ENCODE results near the gene LRBA. TPM values are rescaled to one million over a fixed set of nuclear protein-coding genes. Genes with fewer than 3 reads are reported as not detected.

LRBA gene
- total RNA-seq, 4 donors from 2014 or later: 8.5 to 18.0 (median 11.9) TPM

DNA sequence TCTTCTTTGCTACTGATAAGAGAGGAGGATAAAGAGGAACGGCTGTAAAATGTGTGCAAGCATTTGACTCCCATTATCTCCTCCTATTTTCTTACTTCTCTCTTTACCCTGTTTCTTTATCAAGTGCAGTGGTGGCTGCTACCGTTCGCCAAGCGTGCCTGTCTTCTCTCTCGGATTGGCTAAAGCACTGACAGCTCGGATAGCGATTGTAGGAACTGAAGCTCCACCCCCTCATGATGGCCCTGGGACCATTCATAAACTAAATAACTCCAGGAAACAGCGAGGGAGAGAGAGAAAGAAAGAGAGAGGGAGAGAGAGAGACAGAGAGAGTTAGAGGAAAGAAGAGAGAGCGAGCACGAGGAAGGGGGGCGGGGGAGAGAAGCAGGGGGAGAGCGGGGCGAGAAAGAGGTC is 433.4 kb downstream of the LRBA start:
- no peaks in the 10 kb centered on the region for H3K36me3 ChIP-seq
- no peak for DNase-seq
- H3K27me3 ChIP-seq: no peaks in the 10 kb centered on the region
- no peaks in the 10 kb centered on the region for H3K9me3 ChIP-seq
- in situ Hi-C loops (cut with MboI; ENCODE audit: low sequenced_read_pairs in 4 of 4) (no loop called here), intact Hi-C loops (cut with DNase I; ENCODE audit: low total_unique reads) (no loop called here)
- ATAC-seq: no peak
- H3K4me3 ChIP-seq: peak overlapping the region in 1 of 4 donors; percentile 40
- no peak overlapping the region for H3K27ac ChIP-seq
- TF ChIP-seq, protein P1, sequence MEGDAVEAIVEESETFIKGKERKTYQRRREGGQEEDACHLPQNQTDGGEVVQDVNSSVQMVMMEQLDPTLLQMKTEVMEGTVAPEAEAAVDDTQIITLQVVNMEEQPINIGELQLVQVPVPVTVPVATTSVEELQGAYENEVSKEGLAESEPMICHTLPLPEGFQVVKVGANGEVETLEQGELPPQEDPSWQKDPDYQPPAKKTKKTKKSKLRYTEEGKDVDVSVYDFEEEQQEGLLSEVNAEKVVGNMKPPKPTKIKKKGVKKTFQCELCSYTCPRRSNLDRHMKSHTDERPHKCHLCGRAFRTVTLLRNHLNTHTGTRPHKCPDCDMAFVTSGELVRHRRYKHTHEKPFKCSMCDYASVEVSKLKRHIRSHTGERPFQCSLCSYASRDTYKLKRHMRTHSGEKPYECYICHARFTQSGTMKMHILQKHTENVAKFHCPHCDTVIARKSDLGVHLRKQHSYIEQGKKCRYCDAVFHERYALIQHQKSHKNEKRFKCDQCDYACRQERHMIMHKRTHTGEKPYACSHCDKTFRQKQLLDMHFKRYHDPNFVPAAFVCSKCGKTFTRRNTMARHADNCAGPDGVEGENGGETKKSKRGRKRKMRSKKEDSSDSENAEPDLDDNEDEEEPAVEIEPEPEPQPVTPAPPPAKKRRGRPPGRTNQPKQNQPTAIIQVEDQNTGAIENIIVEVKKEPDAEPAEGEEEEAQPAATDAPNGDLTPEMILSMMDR (IDR thresholded peaks at IDR 0.05 in 4 of 5, conservative IDR thresholded peaks at IDR 0.05 in 1 of 5): no peak
- TF ChIP-seq POLR2A (IDR thresholded peaks at IDR 0.05): no peak
- peaks cover 0 to 3% of the 10 kb centered on the region in 2 donors for H3K4me1 ChIP-seq

DNA sequence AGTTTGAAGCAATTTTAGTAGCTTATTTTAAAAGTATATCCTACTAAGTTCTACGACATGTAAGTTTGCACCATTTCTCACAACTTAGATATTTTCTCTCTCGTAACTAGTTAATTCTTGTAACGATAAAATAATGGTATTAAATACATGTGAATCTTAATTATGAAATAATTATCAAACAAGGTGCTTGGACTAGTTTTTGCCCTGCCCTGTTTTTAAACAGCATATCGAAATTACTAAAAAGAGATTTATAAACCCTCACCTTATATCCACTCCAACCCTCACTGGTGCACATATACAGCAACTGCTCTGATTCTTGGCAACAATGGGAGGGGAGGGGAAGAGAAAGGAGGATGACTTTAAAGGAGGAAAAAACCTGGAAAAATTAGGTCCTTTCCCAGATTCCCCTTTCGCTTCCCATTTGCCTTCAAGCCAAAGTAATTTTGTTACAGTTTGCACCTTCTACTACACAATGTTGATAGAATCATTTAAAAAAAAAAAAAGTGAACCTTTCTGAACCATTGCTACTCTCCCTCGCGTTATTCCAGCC is 434.0 kb downstream of the LRBA start:
- Histone ChIP-seq H3K4me1 (peaks cover 0 to 3% of the 10 kb centered on the region in 2 donors), H3K4me3 (no peak overlapping the region), H3K9me3 (no peaks in the 10 kb centered on the region), H3K27me3 (no peaks in the 10 kb centered on the region), H3K36me3 (no peaks in the 10 kb centered on the region), H3K27ac (no peak overlapping the region)
- DNase-seq (no peak), ATAC-seq (no peak)
- in situ Hi-C loops (cut with MboI; ENCODE audit: low sequenced_read_pairs in 4 of 4): no loop called here
- TF ChIP-seq, protein P1 (IDR thresholded peaks at IDR 0.05 in 4 of 5, conservative IDR thresholded peaks at IDR 0.05 in 1 of 5): no peak
- no peak for TF ChIP-seq POLR2A (IDR thresholded peaks at IDR 0.05)
- intact Hi-C loops (cut with DNase I; ENCODE audit: low total_unique reads): no loop called here

DNA sequence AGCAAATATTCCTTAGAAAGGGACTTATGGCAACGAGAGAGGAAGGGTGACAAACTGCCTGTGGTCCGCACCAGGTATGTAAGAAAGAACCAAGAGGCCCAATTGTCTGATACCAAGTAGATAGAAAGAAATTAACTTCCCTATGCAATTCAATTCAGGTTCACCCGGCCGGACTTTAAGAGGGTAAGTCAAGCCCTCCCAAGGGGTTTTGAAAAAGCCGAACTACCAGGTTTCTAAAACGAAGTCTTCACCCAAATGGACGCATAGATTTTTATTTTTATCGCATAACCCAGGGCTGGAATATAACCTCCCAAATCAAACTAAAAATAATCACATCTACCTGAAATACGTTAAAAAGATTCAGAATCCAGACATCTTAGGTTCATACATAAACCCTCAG is 434.8 kb downstream of the LRBA start:
- DNase-seq (no peak), ATAC-seq (no peak)
- H3K36me3 ChIP-seq: no peaks in the 10 kb centered on the region
- intact Hi-C loops (cut with DNase I; ENCODE audit: low total_unique reads): no loop called here
- no peaks in the 10 kb centered on the region for H3K9me3 ChIP-seq
- H3K27ac ChIP-seq: no peak overlapping the region
- peaks cover 0 to 3% of the 10 kb centered on the region in 2 donors for H3K4me1 ChIP-seq
- in situ Hi-C loops (cut with MboI; ENCODE audit: low sequenced_read_pairs in 4 of 4): no loop called here
- no peak for TF ChIP-seq POLR2A (IDR thresholded peaks at IDR 0.05)
- TF ChIP-seq, protein P1 (IDR thresholded peaks at IDR 0.05 in 4 of 5, conservative IDR thresholded peaks at IDR 0.05 in 1 of 5): no peak
- no peaks in the 10 kb centered on the region for H3K27me3 ChIP-seq
- peak overlapping the region in 2 of 4 donors; percentile 46 to 49 for H3K4me3 ChIP-seq

DNA sequence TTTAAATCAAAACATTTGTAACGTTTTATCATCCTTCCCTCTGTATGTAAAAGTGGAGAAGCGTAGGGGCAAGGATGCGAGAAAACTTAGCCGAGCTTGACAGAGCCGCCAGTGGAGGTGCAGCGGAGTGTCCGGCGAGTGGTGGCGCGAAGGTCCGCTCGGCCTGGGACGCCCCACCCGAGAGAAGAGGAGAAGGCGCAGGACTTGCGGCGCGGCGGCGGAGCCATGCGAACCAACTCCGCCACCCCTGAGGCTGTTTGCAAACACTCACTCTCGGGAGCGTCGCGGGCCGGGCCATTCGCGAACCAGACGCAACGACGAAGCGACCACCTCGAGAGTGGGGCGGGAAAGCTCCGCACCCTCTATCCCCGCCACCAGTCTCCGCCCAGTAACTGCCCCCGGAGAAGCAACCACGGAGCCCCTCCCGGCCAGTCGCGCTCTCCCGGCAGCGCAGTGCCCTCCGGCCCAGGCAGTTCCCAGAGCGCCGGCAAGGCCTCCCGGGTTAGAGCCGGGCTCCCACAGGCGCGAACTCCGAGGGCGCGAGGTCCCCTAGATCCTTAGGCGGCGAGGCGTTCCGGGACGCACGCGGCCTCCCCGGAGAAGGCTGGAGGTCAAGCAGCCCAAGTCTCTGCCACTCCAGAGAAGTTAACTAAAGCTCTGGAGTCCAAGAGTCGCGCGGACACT is 435.4 kb downstream of the LRBA start:
- no peaks in the 10 kb centered on the region for H3K9me3 ChIP-seq

More for the DNA sequence above, 435.4 kb downstream of the LRBA start:
- Histone ChIP-seq H3K27ac (no peak overlapping the region), H3K4me3 (peak overlapping the region; percentile 8 to 49 (median 48)), H3K36me3 (no peaks in the 10 kb centered on the region), H3K27me3 (no peaks in the 10 kb centered on the region), H3K4me1 (peaks cover 0 to 3% of the 10 kb centered on the region in 2 donors)
- in situ Hi-C loops (cut with MboI; ENCODE audit: low sequenced_read_pairs in 4 of 4): no loop called here
- peak in 1 of 2 donors; percentile 11 for DNase-seq
- TF ChIP-seq, protein P1 (IDR thresholded peaks at IDR 0.05 in 4 of 5, conservative IDR thresholded peaks at IDR 0.05 in 1 of 5): no peak
- TF ChIP-seq POLR2A (IDR thresholded peaks at IDR 0.05): no peak
- intact Hi-C loops (cut with DNase I; ENCODE audit: low total_unique reads): no loop called here
- ATAC-seq: peak; percentile 39 to 44

All from gastrocnemius medialis (tissue), 4 donors.